ENCODE data around the gene DENND4A. TPM values are rescaled to one million over a fixed set of nuclear protein-coding genes. Genes with fewer than 3 reads are reported as not detected.
A peak's percentile ranks its signal among the peaks of the same experiment; 100 is the strongest.

The DENND4A gene
- total and polyA plus RNA-seq, 10 of the 15 experiments (the other 5 are each of a cell fraction or from before 2014, with no cell fraction given): 14.2 to 81.8 (median 34.1) TPM

- ATAC-seq (peak; percentile 71), DNase-seq (ENCODE audit: low read depth, low spot score) (peak; percentile 26), FAIRE-seq (no peak)
- in situ Hi-C loops (cut with MboI) (no loop called here), intact Hi-C loops (cut with micrococcal nuclease; ENCODE audit: unreplicated experiment) (no loop called here)
- WGBS (ENCODE audit: insufficient coverage, insufficient replicate concordance, low lambda C conversion rate, missing lambda C conversion rate): 52% methylated on average over 3 of the region's 3 CpGs
- Histone ChIP-seq H3K9me3 (replicated peaks; ENCODE audit: control insufficient read depth, insufficient read depth, low read length) (no peaks in the 10 kb centered on the region), H3K4me2 (ENCODE audit: control insufficient read depth, insufficient read depth) (no peak overlapping the region), H3K79me2 (ENCODE audit: control insufficient read depth, insufficient read depth, low read length) (no peaks in the 10 kb centered on the region), H3K27ac (ENCODE audit: control insufficient read depth, insufficient read depth) (no peak overlapping the region), H3K36me3 (ENCODE audit: control insufficient read depth in 2 of 2, insufficient read depth in 2 of 2, low read length in 1 of 2) (peaks cover 5 to 16% of the 10 kb centered on the region in 2 experiments), H3K27me3 (replicated peaks in 1 of 2; ENCODE audit: control insufficient read depth in 2 of 2, insufficient read depth in 2 of 2, low read length in 1 of 2) (no peaks in the 10 kb centered on the region), H2AFZ (ENCODE audit: control insufficient read depth, low read depth, low read length) (no peak overlapping the region), H3K4me1 (ENCODE audit: control insufficient read depth, insufficient read depth, low read length) (peaks cover 7% of the 10 kb centered on the region; the same call in 1 of the 2 replicates), H4K20me1 (ENCODE audit: control insufficient read depth, insufficient read depth) (no peaks in the 10 kb centered on the region), H3K9ac (ENCODE audit: control insufficient read depth, insufficient read depth, low read length) (no peak overlapping the region), H3K4me3 (no peak overlapping the region)
- SMC1A ChIA-PET (ENCODE audit: uncharacterized antibody, unreplicated experiment): interaction anchor here (0.6 to 3.3 kb wide), 7 partner anchors 9 to 661 kb away, joined by 3 to 15 read pairs (median 4); no protein-coding TSS in a partner anchor
- CTCF ChIA-PET: interaction anchor here (0.8 to 1.6 kb wide), 4 partner anchors 11 to 174 kb away, joined by 3 to 6 read pairs (median 4); no protein-coding TSS in a partner anchor
- RAD21 ChIA-PET (ENCODE audit: unreplicated experiment): interaction anchor here (0.9 to 1.2 kb wide), 3 partner anchors 21 to 173 kb away, joined by 3 to 4 read pairs (median 4); no protein-coding TSS in a partner anchor
- BruUV-seq (replicated peaks): no TSS peak
- POLR2A ChIA-PET: no interaction called here
- TF ChIP-seq BRCA1 (IDR thresholded peaks at IDR 0.05; ENCODE audit: low read depth, low read length): no peak
- no peak for TF ChIP-seq YY1 (IDR thresholded peaks at IDR 0.05; ENCODE audit: low read depth, low read length)
- TF ChIP-seq PML (IDR thresholded peaks at IDR 0.05; ENCODE audit: low read length): no peak
- no peak for TF ChIP-seq BCL3 (IDR thresholded peaks at IDR 0.05; ENCODE audit: borderline replicate concordance, insufficient read depth, low read depth, low read length, poor library complexity, severe bottlenecking)
- TF ChIP-seq E4F1 (IDR thresholded peaks at IDR 0.05; ENCODE audit: borderline replicate concordance, partially characterized antibody): no peak
- no peak for TF ChIP-seq RBBP5 (conservative IDR thresholded peaks at IDR 0.05)
Measured at GRCh38 chr15:65663521-65663920, 128.6 kb downstream of the DENND4A start.

Measured in GM12878 (cell line).